Islet precursor cell (in vitro differentiated cells): ENCODE data around the gene ABI1.
A peak's percentile ranks its signal among the peaks of the same experiment; 100 is the strongest.
"Not testable (repeated sequence)": the region's sequence is repeated elsewhere in the genome, so short reads cannot be mapped to it uniquely, and the experiment has no call there.

Source experiments
- DNase-seq: peaks from one replicate; pipeline ENCODE4 v3.0.0-alpha.2; 2018

Gene ABI1

GRCh38 chr10:26803849-26804248 is 56.9 kb downstream of the ABI1 start:
- DNase-seq = no peak

GRCh38 chr10:26802527-26802926 is 58.2 kb downstream of the ABI1 start:
- no peak for DNase-seq

- DNase-seq = no peak
Observed at GRCh38 chr10:26801831-26802230, 58.9 kb downstream of the ABI1 start.

GRCh38 chr10:26801274-26801673 is 59.5 kb downstream of the ABI1 start:
- DNase-seq = no peak

- DNase-seq = no peak
Observed at GRCh38 chr10:26800468-26800867, 60.3 kb downstream of the ABI1 start.

GRCh38 chr10:26799342-26799741 is 61.4 kb downstream of the ABI1 start:
- DNase-seq = no peak

GRCh38 chr10:26798298-26798697 is 62.5 kb downstream of the ABI1 start:
- no peak for DNase-seq

- DNase-seq = no peak
Observed at GRCh38 chr10:26797340-26797739, 63.4 kb downstream of the ABI1 start.

- no peak for DNase-seq
Observed at GRCh38 chr10:26792758-26793495, 67.8 kb downstream of the ABI1 start.

GRCh38 chr10:26790221-26790995 is 70.3 kb downstream of the ABI1 start:
- no peak for DNase-seq

- DNase-seq = not testable (repeated sequence)
Observed at GRCh38 chr10:26789779-26790178, 71.0 kb downstream of the ABI1 start.

- DNase-seq = no peak
Observed at GRCh38 chr10:26787362-26787761, 73.4 kb downstream of the ABI1 start.

- no peak for DNase-seq
Observed at GRCh38 chr10:26781797-26782196, 79.0 kb downstream of the ABI1 start.

- peak; percentile 97 for DNase-seq
Observed at GRCh38 chr10:26780793-26781601, 79.8 kb downstream of the ABI1 start.

GRCh38 chr10:26780106-26780792 is 80.5 kb downstream of the ABI1 start:
- peak; percentile 64 for DNase-seq

GRCh38 chr10:26779176-26779860 is 81.4 kb downstream of the ABI1 start:
- DNase-seq = no peak

GRCh38 chr10:26777686-26778085 is 83.1 kb downstream of the ABI1 start:
- DNase-seq = no peak

GRCh38 chr10:26776258-26776657 is 84.5 kb downstream of the ABI1 start:
- no peak for DNase-seq

- no peak for DNase-seq
Observed at GRCh38 chr10:26773633-26774032, 87.1 kb downstream of the ABI1 start.

- no peak for DNase-seq
Observed at GRCh38 chr10:26770069-26770468, 90.7 kb downstream of the ABI1 start.

- DNase-seq = no peak
Observed at GRCh38 chr10:26765549-26765948, 95.2 kb downstream of the ABI1 start.

- no peak for DNase-seq
Observed at GRCh38 chr10:26759008-26759407, 101.8 kb downstream of the ABI1 start.
